ENCODE data around the gene FBXO34. TPM values are rescaled to one million over a fixed set of nuclear protein-coding genes. Genes with fewer than 3 reads are reported as not detected.

FBXO34 gene
- total RNA-seq, 2 experiments from 2014 or later: 28.3 to 29.7 TPM

- Histone ChIP-seq H3K27ac (ENCODE audit: low read depth in 1 of 2, low read length in 2 of 2) (no peak overlapping the region), H3K27me3 (ENCODE audit: control insufficient read depth in 1 of 2, insufficient read depth in 2 of 2, low read length in 2 of 2) (no peaks in the 10 kb centered on the region), H3K4me3 (ENCODE audit: low read length) (no peak overlapping the region), H3K36me3 (ENCODE audit: insufficient read depth, low read length) (peaks cover 2% of the 10 kb centered on the region), H3K9me3 (ENCODE audit: control insufficient read depth in 1 of 2, insufficient read depth in 1 of 2, low read length in 2 of 2) (no peaks in the 10 kb centered on the region), H3K4me1 (ENCODE audit: insufficient read depth, low read length) (peaks cover 3% of the 10 kb centered on the region)
- H3K9me3 Mint-ChIP-seq: no peaks in the 10 kb centered on the region
- no peak overlapping the region for H3K4me3 Mint-ChIP-seq
- no peaks in the 10 kb centered on the region for H3K27me3 Mint-ChIP-seq
- CTCF ChIA-PET: no interaction called here
- POLR2A ChIA-PET: interaction anchor here (0.6 kb wide), 1 partner anchor 43 kb away, joined by 4 read pairs; no protein-coding TSS in a partner anchor
- TF ChIP-seq CTCF (IDR thresholded peaks at IDR 0.05): no peak
- DNase-seq (no peak), ATAC-seq (ENCODE audit: poor library complexity) (no peak)
- peaks cover 16% of the 10 kb centered on the region for H3K36me3 Mint-ChIP-seq (ENCODE audit: low read depth)
- intact Hi-C loops (cut with DNase I, micrococcal nuclease): no loop called here
- H3K4me1 Mint-ChIP-seq (ENCODE audit: low read depth): peaks cover 34% of the 10 kb centered on the region
- H3K27ac Mint-ChIP-seq: no peak overlapping the region
These were observed 53.6 kb downstream of the FBXO34 start for GRCh38 chr14:55324812-55325211.

GRCh38 chr14:55327179-55327578 lies 56.0 kb downstream of the FBXO34 start:
- peak in 4 of 14 experiments; percentile 14 to 38 (median 24) for DNase-seq
- CTCF ChIA-PET: no interaction called here

DNA sequence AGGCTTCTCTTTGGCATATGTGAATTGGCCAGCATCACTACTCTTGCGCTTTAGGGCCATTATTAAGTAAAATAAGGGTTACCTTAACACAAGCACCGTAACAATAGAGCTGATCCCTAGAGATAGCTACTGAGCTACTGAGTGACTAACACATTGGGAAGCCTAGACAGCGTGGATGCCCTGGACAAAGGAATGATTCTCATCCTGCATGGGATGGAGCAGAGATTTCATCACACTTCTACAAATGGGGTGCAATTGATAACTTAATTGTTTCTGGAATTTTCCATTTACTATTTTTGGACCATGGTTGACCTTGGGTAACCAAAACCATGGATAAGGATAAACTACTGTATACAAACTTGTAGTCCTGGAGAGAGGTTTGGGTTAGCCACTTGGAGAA lies 57.1 kb downstream of the FBXO34 start:
- Histone ChIP-seq H3K4me3 (ENCODE audit: low read length) (no peak overlapping the region), H3K27me3 (ENCODE audit: control insufficient read depth in 1 of 2, insufficient read depth in 2 of 2, low read length in 2 of 2) (no peaks in the 10 kb centered on the region), H3K27ac (ENCODE audit: low read depth in 1 of 2, low read length in 2 of 2) (no peak overlapping the region), H3K9me3 (ENCODE audit: control insufficient read depth in 1 of 2, insufficient read depth in 1 of 2, low read length in 2 of 2) (no peaks in the 10 kb centered on the region), H3K36me3 (ENCODE audit: insufficient read depth, low read length) (no peaks in the 10 kb centered on the region), H3K4me1 (ENCODE audit: insufficient read depth, low read length) (peaks cover 7% of the 10 kb centered on the region)
- CTCF ChIA-PET: no interaction called here
- no peaks in the 10 kb centered on the region for H3K27me3 Mint-ChIP-seq
- no peaks in the 10 kb centered on the region for H3K9me3 Mint-ChIP-seq
- DNase-seq (no peak), ATAC-seq (ENCODE audit: poor library complexity) (no peak)
- POLR2A ChIA-PET: no interaction called here
- no peak for TF ChIP-seq CTCF (IDR thresholded peaks at IDR 0.05)
- intact Hi-C loops (cut with DNase I, micrococcal nuclease): no loop called here
- peaks cover 16% of the 10 kb centered on the region for H3K36me3 Mint-ChIP-seq (ENCODE audit: low read depth)
- H3K4me3 Mint-ChIP-seq: no peak overlapping the region
- H3K4me1 Mint-ChIP-seq (ENCODE audit: low read depth): peaks cover 63% of the 10 kb centered on the region
- no peak overlapping the region for H3K27ac Mint-ChIP-seq

More at GRCh38 chr14:55327179-55327578, 56.0 kb downstream of the FBXO34 start:
- intact Hi-C loops (cut with DNase I, micrococcal nuclease): no loop called here
- H3K9me3 Mint-ChIP-seq: no peaks in the 10 kb centered on the region
- no peak overlapping the region for H3K4me3 Mint-ChIP-seq
- peaks cover 16% of the 10 kb centered on the region for H3K36me3 Mint-ChIP-seq (ENCODE audit: low read depth)
- H3K36me3 ChIP-seq (ENCODE audit: insufficient read depth, low read length): no peaks in the 10 kb centered on the region
- TF ChIP-seq CTCF (IDR thresholded peaks at IDR 0.05): no peak
- ATAC-seq (ENCODE audit: poor library complexity): peak; percentile 43
- H3K4me3 ChIP-seq (ENCODE audit: low read length): no peak overlapping the region
- POLR2A ChIA-PET: no interaction called here
- peaks cover 7% of the 10 kb centered on the region for H3K4me1 ChIP-seq (ENCODE audit: insufficient read depth, low read length)
- H3K27ac ChIP-seq (ENCODE audit: low read depth in 1 of 2, low read length in 2 of 2): peak overlapping the region in 1 of 2 donors; percentile 33
- H3K27ac Mint-ChIP-seq: peak overlapping the region; percentile 1
- no peaks in the 10 kb centered on the region for H3K27me3 ChIP-seq (ENCODE audit: control insufficient read depth in 1 of 2, insufficient read depth in 2 of 2, low read length in 2 of 2)
- H3K9me3 ChIP-seq (ENCODE audit: control insufficient read depth in 1 of 2, insufficient read depth in 1 of 2, low read length in 2 of 2): no peaks in the 10 kb centered on the region
- peaks cover 52% of the 10 kb centered on the region for H3K4me1 Mint-ChIP-seq (ENCODE audit: low read depth)
- H3K27me3 Mint-ChIP-seq: no peaks in the 10 kb centered on the region

Data from CD4-positive, alpha-beta T cell (primary cell).